IPS-20b (cell line): ENCODE measurements around the gene LRBA.
"Not testable (repeated sequence)": the region's sequence is repeated elsewhere in the genome, so short reads cannot be mapped to it uniquely, and the experiment has no call there.

Experiments used
- H3K27ac ChIP-seq: one replicate; pipeline ENCODE4 v1.5.1; 2013; ENCODE audit warnings: low read length
- H3K27me3 ChIP-seq: 2 replicates; pipeline ENCODE4 v1.6.1; 2013; ENCODE audit warnings: mild to moderate bottlenecking, low read length, inconsistent platforms; ENCODE audit not compliant: insufficient read depth
- H3K36me3 ChIP-seq: 2 replicates; pipeline ENCODE4 v1.6.1; 2013; ENCODE audit warnings: low read depth, mild to moderate bottlenecking, inconsistent platforms, low read length, moderate library complexity; ENCODE audit not compliant: insufficient read depth
- H3K4me1 ChIP-seq: 2 replicates; pipeline ENCODE4 v1.6.1; 2013; ENCODE audit warnings: mild to moderate bottlenecking, control low read depth, inconsistent platforms, low read length, moderate library complexity; ENCODE audit not compliant: insufficient read depth
- H3K4me3 ChIP-seq: 2 replicates; pipeline ENCODE4 v1.5.1; 2013; ENCODE audit warnings: mild to moderate bottlenecking, low read length, inconsistent platforms
- H3K9ac ChIP-seq: 2 replicates; pipeline ENCODE4 v1.6.1; 2013; ENCODE audit warnings: low read depth, mild to moderate bottlenecking, inconsistent platforms, low read length, moderate library complexity
- H3K9me3 ChIP-seq: 2 replicates; pipeline ENCODE4 v1.6.1; 2013; ENCODE audit warnings: mild to moderate bottlenecking, low read depth, low read length, inconsistent platforms; ENCODE audit not compliant: insufficient read depth

LRBA gene

DNA sequence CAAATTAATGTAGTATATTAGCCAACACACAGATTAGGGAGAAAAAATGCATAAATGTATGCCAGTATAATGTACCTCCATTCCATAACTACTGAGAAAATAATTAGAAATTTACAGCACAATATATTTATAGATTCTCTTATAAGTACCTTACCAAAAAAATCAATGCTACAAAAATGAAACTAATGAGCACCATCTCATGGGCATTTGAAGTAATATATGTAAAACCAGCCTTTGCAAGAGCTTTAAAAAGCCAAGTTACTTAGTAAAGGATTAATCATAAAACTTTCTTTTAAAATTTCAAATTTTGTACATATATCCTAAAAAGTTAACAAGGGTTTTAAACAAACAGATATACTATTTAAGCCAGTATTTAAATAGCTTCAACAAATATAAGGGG lies 43.2 kb downstream of the LRBA start:
- Histone ChIP-seq H3K27me3 (no peaks in the 10 kb centered on the region), H3K4me3 (no peak overlapping the region), H3K9ac (no peak overlapping the region), H3K27ac (no peak overlapping the region), H3K36me3 (no peaks in the 10 kb centered on the region), H3K4me1 (0 out of 2 replicates have a peak, but pooled peaks cover 1% of the 10 kb centered on the region), H3K9me3 (no peaks in the 10 kb centered on the region)

DNA sequence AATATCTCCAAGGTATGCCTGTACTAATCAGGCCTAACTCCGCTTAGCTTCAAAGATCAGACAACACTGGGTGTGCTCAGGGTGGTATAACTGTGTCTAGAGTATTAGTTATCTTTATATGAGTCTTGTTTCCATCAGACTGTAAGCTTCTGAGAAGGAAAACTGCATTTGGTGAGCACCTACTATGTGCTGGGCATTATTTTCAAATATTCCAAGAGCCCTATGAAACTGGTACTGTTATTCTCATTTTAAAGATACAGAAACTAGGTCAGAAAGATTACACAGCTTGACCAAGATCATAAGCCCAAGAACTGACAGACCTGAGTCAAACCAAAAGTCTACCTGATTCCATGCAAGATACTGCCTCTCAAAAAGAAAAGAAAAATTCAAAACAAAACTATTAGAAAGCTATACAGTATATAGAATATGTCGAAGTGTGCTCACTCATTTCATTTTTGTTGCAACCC lies 44.4 kb downstream of the LRBA start:
- H3K9me3 ChIP-seq = no peaks in the 10 kb centered on the region

DNA sequence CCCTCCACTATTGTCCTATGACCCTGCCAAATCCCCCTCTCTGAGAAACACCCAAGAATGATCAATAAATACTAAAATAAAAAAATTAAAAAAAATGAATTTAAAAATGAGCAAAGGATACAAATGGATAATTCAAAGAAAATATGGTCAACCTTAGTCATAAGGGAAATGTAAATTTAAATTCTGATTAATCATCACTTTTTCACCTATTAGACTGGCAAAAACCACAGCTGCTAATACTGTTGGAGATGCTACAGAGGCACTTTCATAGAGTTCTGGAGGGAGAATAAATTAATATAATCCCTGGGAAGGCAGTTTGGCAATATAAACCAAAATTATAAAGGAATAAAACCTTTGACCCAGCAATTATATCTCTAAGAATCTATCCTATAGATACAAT lies 50.3 kb downstream of the LRBA start:
- Histone ChIP-seq H3K27ac (no peak overlapping the region), H3K9me3 (no peaks in the 10 kb centered on the region), H3K9ac (no peak overlapping the region), H3K4me1 (no peaks in the 10 kb centered on the region), H3K27me3 (no peaks in the 10 kb centered on the region), H3K36me3 (no peaks in the 10 kb centered on the region), H3K4me3 (no peak overlapping the region)

More for the DNA sequence above, 44.4 kb downstream of the LRBA start:
- H3K36me3 ChIP-seq = no peaks in the 10 kb centered on the region
- H3K9ac ChIP-seq = no peak overlapping the region
- H3K27me3 ChIP-seq = no peaks in the 10 kb centered on the region
- no peak overlapping the region for H3K27ac ChIP-seq
- H3K4me3 ChIP-seq = no peak overlapping the region
- no peaks in the 10 kb centered on the region for H3K4me1 ChIP-seq

DNA sequence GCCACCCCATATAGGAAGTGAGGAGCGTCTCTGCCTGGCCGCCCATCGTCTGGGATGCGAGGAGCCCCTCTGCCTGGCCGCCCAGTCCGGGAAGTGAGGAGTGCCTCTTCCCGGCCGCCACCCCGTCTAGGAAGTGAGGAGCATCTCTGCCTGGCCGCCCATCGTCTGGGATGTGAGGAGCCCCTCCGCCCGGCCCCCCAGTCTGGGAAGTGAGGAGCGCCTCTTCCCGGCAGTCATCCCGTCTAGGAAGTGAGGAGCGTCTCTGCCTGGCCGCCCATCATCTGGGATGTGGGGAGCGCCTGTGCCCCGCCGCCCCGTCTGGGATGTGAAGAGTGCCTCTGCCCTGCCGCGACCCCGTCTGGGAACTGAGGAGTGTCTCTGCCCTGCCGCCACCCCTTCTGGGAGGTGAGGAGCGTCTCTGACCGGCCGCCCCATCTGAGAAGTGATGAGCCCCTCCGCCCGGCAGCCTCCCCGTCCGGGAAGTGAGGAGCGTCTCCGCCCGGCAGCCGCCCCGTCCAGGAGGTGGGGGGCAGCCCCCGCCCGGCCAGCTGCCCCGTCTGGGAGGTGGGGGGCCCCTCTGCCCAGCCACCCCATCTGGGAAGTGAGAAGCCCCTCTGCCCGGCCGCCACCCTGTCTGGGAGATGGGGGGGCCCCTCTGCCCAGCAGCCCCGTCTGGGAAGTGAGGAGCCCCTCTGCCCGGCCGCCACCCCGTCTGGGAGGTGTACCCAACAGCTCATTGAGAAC lies 51.3 kb downstream of the LRBA start:
- not testable (repeated sequence) for H3K27ac ChIP-seq, H3K36me3 ChIP-seq, H3K4me1 ChIP-seq, H3K27me3 ChIP-seq, H3K4me3 ChIP-seq, H3K9me3 ChIP-seq, H3K9ac ChIP-seq

DNA sequence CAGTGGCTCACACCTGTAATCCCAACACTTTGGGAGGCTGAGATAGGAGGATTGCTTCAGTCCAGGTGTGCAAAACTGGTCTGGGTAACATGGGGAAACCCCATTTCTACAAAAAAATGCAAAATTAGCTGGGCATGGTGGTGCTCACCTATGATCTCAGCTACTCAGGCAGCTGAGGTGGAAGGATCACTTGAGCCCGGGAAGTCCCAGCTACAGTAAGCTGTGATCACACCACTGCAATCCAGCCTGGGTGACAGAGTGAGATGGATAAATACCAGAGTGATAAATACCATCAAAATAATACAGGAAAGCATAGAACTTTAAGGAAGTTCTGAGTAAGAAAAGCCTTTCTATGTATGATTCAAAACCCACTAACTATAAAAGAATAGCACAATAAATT lies 52.8 kb downstream of the LRBA start:
- Histone ChIP-seq H3K27ac (no peak overlapping the region), H3K36me3 (peaks cover 18% of the 10 kb centered on the region), H3K9ac (no peak overlapping the region), H3K9me3 (peaks cover 21% of the 10 kb centered on the region), H3K4me1 (no peaks in the 10 kb centered on the region), H3K4me3 (no peak overlapping the region), H3K27me3 (no peaks in the 10 kb centered on the region)

DNA sequence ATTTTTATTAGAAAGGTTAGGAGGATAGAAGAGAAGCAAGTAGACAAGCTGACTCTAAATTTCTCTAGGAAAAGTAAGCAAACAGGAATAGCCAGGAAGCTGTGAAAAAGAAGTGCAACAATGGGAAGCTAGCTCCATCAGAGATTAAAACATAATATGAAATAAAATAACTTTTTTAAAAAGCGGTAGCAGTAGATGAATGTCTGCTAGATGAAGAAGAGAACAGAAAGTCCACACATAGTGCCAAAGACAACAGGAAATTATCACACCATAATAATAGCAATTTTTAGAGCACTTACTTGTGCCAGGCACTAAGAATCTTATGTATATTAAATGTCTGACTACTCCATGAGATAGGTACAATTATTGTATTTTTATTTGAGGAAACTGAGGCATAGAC lies 53.5 kb downstream of the LRBA start:
- H3K27ac ChIP-seq = no peak overlapping the region
- H3K36me3 ChIP-seq = peaks cover 18% of the 10 kb centered on the region
- no peaks in the 10 kb centered on the region for H3K27me3 ChIP-seq
- no peak overlapping the region for H3K9ac ChIP-seq
- H3K9me3 ChIP-seq = peaks cover 27% of the 10 kb centered on the region
- no peak overlapping the region for H3K4me3 ChIP-seq
- H3K4me1 ChIP-seq = no peaks in the 10 kb centered on the region

DNA sequence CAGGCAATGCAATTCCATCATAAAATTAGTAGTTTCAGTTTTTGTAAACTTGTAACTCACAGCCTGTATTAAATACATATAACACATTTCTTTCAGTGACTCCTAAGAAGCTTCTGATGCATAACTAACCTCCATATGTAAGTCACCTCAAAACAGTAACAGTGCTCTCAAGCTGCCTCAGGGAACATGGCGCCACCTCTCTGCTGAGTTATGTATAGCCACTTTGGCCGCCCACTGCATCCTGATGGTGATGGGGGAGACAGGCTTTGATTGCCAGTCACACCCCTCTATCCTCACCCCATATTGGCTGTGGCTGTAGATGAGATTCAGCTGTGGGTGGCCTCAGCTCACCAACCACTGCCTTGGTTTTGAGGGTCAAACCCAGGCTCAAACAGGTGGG lies 54.3 kb downstream of the LRBA start:
- no peak overlapping the region for H3K27ac ChIP-seq
- no peaks in the 10 kb centered on the region for H3K4me1 ChIP-seq
- H3K4me3 ChIP-seq = no peak overlapping the region
- no peaks in the 10 kb centered on the region for H3K27me3 ChIP-seq
- peaks cover 30% of the 10 kb centered on the region for H3K9me3 ChIP-seq
- no peak overlapping the region for H3K9ac ChIP-seq
- peaks cover 18% of the 10 kb centered on the region for H3K36me3 ChIP-seq

DNA sequence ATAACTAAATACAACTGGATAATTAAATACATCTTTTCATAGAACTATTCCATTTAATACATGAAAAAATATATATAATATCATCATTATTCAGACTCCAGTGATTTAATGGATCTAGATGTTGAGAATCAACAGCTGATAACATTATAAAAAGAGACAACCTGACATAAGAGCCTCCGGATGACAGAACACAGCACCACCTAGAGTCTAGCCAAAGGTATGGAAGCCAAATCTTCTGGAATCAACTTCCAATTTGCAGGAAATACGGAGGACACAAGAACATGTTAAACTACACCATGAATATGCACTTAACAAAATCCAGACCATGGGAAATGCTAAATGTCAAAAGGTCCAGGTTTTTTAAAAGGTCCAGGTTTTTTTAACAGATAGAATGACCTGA lies 55.0 kb downstream of the LRBA start:
- peaks cover 18% of the 10 kb centered on the region for H3K36me3 ChIP-seq
- no peak overlapping the region for H3K4me3 ChIP-seq
- H3K4me1 ChIP-seq = no peaks in the 10 kb centered on the region
- H3K9me3 ChIP-seq = peaks cover 30% of the 10 kb centered on the region
- H3K27ac ChIP-seq = no peak overlapping the region
- H3K27me3 ChIP-seq = no peaks in the 10 kb centered on the region
- no peak overlapping the region for H3K9ac ChIP-seq

DNA sequence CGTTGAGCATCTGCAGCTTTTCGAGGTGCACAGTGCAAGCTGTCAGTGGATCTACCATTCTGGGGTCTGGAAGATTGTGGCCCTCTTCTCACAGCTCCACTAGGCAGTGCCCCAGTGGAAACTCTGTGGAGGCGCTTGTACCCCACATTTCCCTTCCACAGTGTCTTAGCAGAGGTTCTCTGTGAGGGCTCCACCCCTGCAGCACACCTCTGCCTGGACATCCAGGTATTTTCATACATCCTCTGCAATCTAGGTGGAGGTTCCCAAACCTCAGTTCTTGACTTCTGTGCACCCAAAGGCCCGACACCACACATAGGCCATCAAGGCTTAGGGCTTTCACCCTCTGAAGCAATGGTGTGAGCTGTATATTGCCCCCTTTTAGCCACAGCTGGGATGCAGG lies 57.1 kb downstream of the LRBA start:
- not testable (repeated sequence) for H3K27ac ChIP-seq, H3K4me1 ChIP-seq, H3K27me3 ChIP-seq, H3K4me3 ChIP-seq, H3K9ac ChIP-seq
- peaks cover 30% of the 10 kb centered on the region for H3K9me3 ChIP-seq
- H3K36me3 ChIP-seq = peaks cover 18% of the 10 kb centered on the region

DNA sequence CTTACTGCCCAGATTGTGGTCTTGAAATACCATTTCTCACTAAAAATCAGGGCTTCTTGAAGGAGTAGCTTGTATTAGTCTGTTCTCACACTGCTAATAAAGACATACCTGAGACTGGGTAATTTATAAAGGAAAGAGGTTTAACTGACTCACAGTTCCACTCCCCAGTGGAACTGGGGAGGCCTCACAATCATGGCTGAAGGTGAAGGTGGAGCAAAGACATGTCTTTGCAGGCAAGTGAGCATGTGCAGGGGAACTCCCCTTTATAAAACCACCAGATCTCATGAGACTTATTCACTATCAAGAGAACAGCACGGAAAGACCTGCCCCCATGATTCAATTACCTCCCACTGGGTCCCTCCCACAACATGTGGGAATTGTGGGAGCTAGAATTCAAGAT lies 58.0 kb downstream of the LRBA start:
- not testable (repeated sequence) for H3K9ac ChIP-seq, H3K4me1 ChIP-seq, H3K4me3 ChIP-seq, H3K27me3 ChIP-seq, H3K27ac ChIP-seq
- Histone ChIP-seq H3K9me3 (peaks cover 30% of the 10 kb centered on the region), H3K36me3 (peaks cover 18% of the 10 kb centered on the region)

DNA sequence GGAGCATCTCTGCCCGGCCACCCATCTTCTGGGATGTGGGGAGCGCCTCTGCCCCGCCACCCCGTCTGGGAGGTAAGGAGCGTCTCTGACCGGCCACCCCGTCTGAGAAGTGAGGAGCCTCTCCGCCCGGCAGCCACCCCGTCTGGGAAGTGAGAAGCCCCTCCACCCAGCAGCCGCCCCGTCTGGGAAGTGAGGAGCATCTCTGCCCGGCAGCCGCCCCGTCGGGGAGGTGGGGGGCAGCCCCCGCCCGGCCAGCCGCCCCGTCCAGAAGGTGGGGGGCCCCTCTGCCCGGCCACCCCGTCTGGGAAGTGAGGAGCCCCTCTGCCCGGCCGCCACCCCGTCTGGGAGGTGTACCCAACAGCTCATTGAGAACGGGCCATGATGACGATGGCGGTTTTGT lies 61.2 kb downstream of the LRBA start:
- H3K4me1 ChIP-seq, H3K4me3 ChIP-seq, H3K27ac ChIP-seq, H3K27me3 ChIP-seq, H3K9ac ChIP-seq: not testable (repeated sequence)
- peaks cover 24% of the 10 kb centered on the region for H3K9me3 ChIP-seq
- peaks cover 15% of the 10 kb centered on the region for H3K36me3 ChIP-seq

DNA sequence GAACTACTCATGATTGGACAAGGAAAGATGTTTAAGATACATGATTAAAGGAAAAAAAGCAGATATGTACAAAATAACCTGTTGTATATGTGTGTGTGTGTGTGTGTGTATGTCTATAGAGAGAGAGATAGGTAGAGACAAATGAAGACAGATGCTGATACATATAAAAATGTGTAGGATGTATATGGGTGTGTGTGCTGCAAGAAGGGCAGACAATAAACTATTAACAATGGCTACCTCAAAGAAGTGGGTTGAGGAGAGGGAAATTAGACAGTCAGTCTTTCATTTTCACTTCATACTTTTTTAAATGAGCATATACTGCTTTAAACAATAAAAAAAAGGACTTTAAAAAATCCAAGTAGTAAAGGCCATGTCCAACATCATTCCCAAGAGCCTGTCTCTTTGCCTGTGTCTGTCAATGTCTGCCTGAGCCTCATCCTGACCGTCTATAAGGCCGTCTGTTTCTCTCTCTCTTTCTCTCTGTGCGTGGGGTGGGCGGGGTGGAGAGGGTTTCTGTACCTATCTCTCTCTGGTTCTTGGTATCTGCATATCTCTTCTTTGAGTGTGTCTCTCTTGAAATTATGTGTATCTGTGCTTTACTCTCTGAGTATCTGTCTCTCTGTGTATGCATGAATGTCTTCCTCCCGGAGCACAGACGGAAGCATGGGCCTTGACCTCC lies 62.8 kb downstream of the LRBA start:
- Histone ChIP-seq H3K4me1 (no peaks in the 10 kb centered on the region), H3K27ac (no peak overlapping the region), H3K4me3 (no peak overlapping the region), H3K9me3 (peaks cover 10% of the 10 kb centered on the region), H3K36me3 (no peaks in the 10 kb centered on the region), H3K9ac (no peak overlapping the region), H3K27me3 (no peaks in the 10 kb centered on the region)
